Erythroblast (primary cell): ENCODE results near the gene B3GNT9.

Experiments
- GATA1 ChIP-seq: IDR thresholded peaks from 2 replicates; pipeline ENCODE4 v1.6.1; 2011; ENCODE audit warnings: low read depth, mild to moderate bottlenecking, control low read depth, low read length, moderate library complexity
- POLR2A ChIP-seq: IDR thresholded peaks from 2 replicates; pipeline ENCODE4 v1.6.1; 2011; ENCODE audit warnings: mild to moderate bottlenecking, low read length

GRCh38 chr16:67141391-67141790 lies 9.4 kb downstream of the B3GNT9 start:
- TF ChIP-seq POLR2A (no peak), GATA1 (no peak)
